Colonic mucosa (tissue), 4 donors: Measurements from ENCODE around the gene TGM6. TPM values are rescaled to one million over a fixed set of nuclear protein-coding genes. Genes with fewer than 3 reads are reported as not detected.

ENCODE experiments used
- DNase-seq: peaks from one replicate; pipeline ENCODE4 v3.0.0-alpha.2; 2020
- H3K27ac ChIP-seq: fragments of 200-600 bp; one replicate; pipeline ENCODE4 v1.8.0; 2021
- H3K27me3 ChIP-seq: fragments of 200-600 bp; one replicate; pipeline ENCODE4 v1.8.0; 2021
- H3K36me3 ChIP-seq: fragments of 200-600 bp; one replicate; pipeline ENCODE4 v1.8.0; 2021
- H3K4me1 ChIP-seq: fragments of 200-600 bp; one replicate; pipeline ENCODE4 v1.8.0; 2021; ENCODE audit warnings: mild to moderate bottlenecking
- H3K4me3 ChIP-seq: fragments of 200-600 bp; one replicate; pipeline ENCODE4 v1.8.0; 2021
- H3K9ac ChIP-seq, 2 donors: one replicate each; pipeline ENCODE4 v1.7.0; 2013; ENCODE audit warnings: control low read depth in 2 of 2, low read depth in 2 of 2, low read length in 2 of 2
- H3K9me3 ChIP-seq: fragments of 200-600 bp; one replicate; pipeline ENCODE4 v1.8.0; 2021
- CTCF ChIP-seq: fragments of 200-600 bp; IDR thresholded peaks from one replicate; pipeline ENCODE4 v1.8.0; 2022; ENCODE audit warnings: antibody characterized with exemption, mild to moderate bottlenecking
- intact Hi-C: fragments of 100-400 bp; cut with DNase I; formaldehyde crosslinking; loops from one replicate; pipeline ENCODE4 v1.14.1; 2022
- total RNA-seq, 2 donors: library from RNA; stranded (reverse); fragmentation: NEBNext Ultra II Directional in 1 of 2; extraction: Animal tissue kit (Norgen Biotek cat#: 25700) in 1 of 2; gene quantifications; one replicate each; pipeline ENCODE4 v1.2.1, GENCODE V29; 2021
- donor health status: healthy.
- donor health status: DM: no; HTN: no; CAD: no.
- donor health status: DM: no; HTN: no; CAD: no.

TGM6 gene
- total RNA-seq, 2 donors from 2014 or later: not detected

GRCh38 chr20:2363187-2363586, 17.5 kb upstream of the TGM6 start:
- intact Hi-C loops: no loop called here
- no peak overlapping the region for H3K9ac ChIP-seq
- no peak overlapping the region for H3K4me3 ChIP-seq
- no peaks in the 10 kb centered on the region for H3K36me3 ChIP-seq
- no peaks in the 10 kb centered on the region for H3K4me1 ChIP-seq
- no peaks in the 10 kb centered on the region for H3K9me3 ChIP-seq
- no peak for DNase-seq
- TF ChIP-seq CTCF: no peak
- H3K27me3 ChIP-seq: no peaks in the 10 kb centered on the region
- no peak overlapping the region for H3K27ac ChIP-seq

GRCh38 chr20:2363587-2363986, 17.1 kb upstream of the TGM6 start:
- no peaks in the 10 kb centered on the region for H3K9me3 ChIP-seq
- no peaks in the 10 kb centered on the region for H3K36me3 ChIP-seq
- H3K4me3 ChIP-seq: no peak overlapping the region
- H3K27ac ChIP-seq: no peak overlapping the region
- no peaks in the 10 kb centered on the region for H3K4me1 ChIP-seq
- no peak overlapping the region for H3K9ac ChIP-seq
- intact Hi-C loops: no loop called here
- no peak for TF ChIP-seq CTCF
- no peak for DNase-seq
- H3K27me3 ChIP-seq: no peaks in the 10 kb centered on the region

- intact Hi-C loops: no loop called here
- no peak overlapping the region for H3K4me3 ChIP-seq
- TF ChIP-seq CTCF: no peak
- DNase-seq: no peak
- H3K36me3 ChIP-seq: no peaks in the 10 kb centered on the region
- H3K4me1 ChIP-seq: no peaks in the 10 kb centered on the region
- H3K9ac ChIP-seq: no peak overlapping the region
- H3K27ac ChIP-seq: no peak overlapping the region
- H3K9me3 ChIP-seq: no peaks in the 10 kb centered on the region
- no peaks in the 10 kb centered on the region for H3K27me3 ChIP-seq
These were observed 16.7 kb upstream of the TGM6 start for GRCh38 chr20:2364044-2364443.

- H3K27me3 ChIP-seq: no peaks in the 10 kb centered on the region
- no peak overlapping the region for H3K27ac ChIP-seq
- intact Hi-C loops: no loop called here
- no peak overlapping the region for H3K4me3 ChIP-seq
- H3K9me3 ChIP-seq: no peaks in the 10 kb centered on the region
- DNase-seq: no peak
- no peak overlapping the region for H3K9ac ChIP-seq
- no peaks in the 10 kb centered on the region for H3K36me3 ChIP-seq
- no peaks in the 10 kb centered on the region for H3K4me1 ChIP-seq
- TF ChIP-seq CTCF: no peak
These were observed 15.6 kb upstream of the TGM6 start for GRCh38 chr20:2365091-2365490.

GRCh38 chr20:2365666-2366065, 15.0 kb upstream of the TGM6 start:
- H3K4me3 ChIP-seq: no peak overlapping the region
- intact Hi-C loops: no loop called here
- H3K36me3 ChIP-seq: no peaks in the 10 kb centered on the region
- no peaks in the 10 kb centered on the region for H3K27me3 ChIP-seq
- no peaks in the 10 kb centered on the region for H3K9me3 ChIP-seq
- no peak overlapping the region for H3K9ac ChIP-seq
- no peak overlapping the region for H3K27ac ChIP-seq
- no peak for TF ChIP-seq CTCF
- no peaks in the 10 kb centered on the region for H3K4me1 ChIP-seq
- no peak for DNase-seq

- no peak overlapping the region for H3K9ac ChIP-seq
- no peaks in the 10 kb centered on the region for H3K9me3 ChIP-seq
- no peaks in the 10 kb centered on the region for H3K4me1 ChIP-seq
- no peak for TF ChIP-seq CTCF
- H3K27me3 ChIP-seq: no peaks in the 10 kb centered on the region
- intact Hi-C loops: no loop called here
- no peak overlapping the region for H3K27ac ChIP-seq
- no peak overlapping the region for H3K4me3 ChIP-seq
- no peak for DNase-seq
- no peaks in the 10 kb centered on the region for H3K36me3 ChIP-seq
These were observed 12.1 kb upstream of the TGM6 start for GRCh38 chr20:2368621-2369020.
